ENCODE results near the gene NLK. TPM values are rescaled to one million over a fixed set of nuclear protein-coding genes. Genes with fewer than 3 reads are reported as not detected.

NLK gene
- polyA plus RNA-seq, 2 donors, result 3.1 to 4.4 TPM

GRCh38 chr17:28078341-28079229, 36.1 kb downstream of the NLK start:
- Histone ChIP-seq H3K4me1 (ENCODE audit: control insufficient read depth in 2 of 2, insufficient read depth in 2 of 2, low read length in 1 of 2) (no peaks in the 10 kb centered on the region), H3K36me3 (ENCODE audit: control insufficient read depth in 2 of 2, insufficient read depth in 2 of 2, low read length in 1 of 2) (no peaks in the 10 kb centered on the region), H3K4me3 (ENCODE audit: low read depth in 1 of 2, low read length in 2 of 2) (no peak overlapping the region), H3K9me3 (ENCODE audit: control insufficient read depth in 2 of 2, insufficient read depth in 1 of 2, low read depth in 1 of 2, low read length in 1 of 2) (no peaks in the 10 kb centered on the region), H3K27ac (ENCODE audit: low read depth in 2 of 2, low read length in 1 of 2) (no peak overlapping the region), H3K27me3 (ENCODE audit: control insufficient read depth in 1 of 2, insufficient read depth in 2 of 2, low read length in 2 of 2) (no peaks in the 10 kb centered on the region)
- WGBS, 2 donors, result 83 to 85% methylated on average over 3 of the region's 3 CpGs

GRCh38 chr17:28081467-28081866, 39.0 kb downstream of the NLK start:
- WGBS, 2 donors, result 73 to 88% methylated on average over 2 of the region's 2 CpGs
- H3K27ac ChIP-seq (ENCODE audit: low read depth in 2 of 2, low read length in 1 of 2), result no peak overlapping the region
- H3K36me3 ChIP-seq (ENCODE audit: control insufficient read depth in 2 of 2, insufficient read depth in 2 of 2, low read length in 1 of 2), result no peaks in the 10 kb centered on the region
- no peaks in the 10 kb centered on the region for H3K9me3 ChIP-seq (ENCODE audit: control insufficient read depth in 2 of 2, insufficient read depth in 1 of 2, low read depth in 1 of 2, low read length in 1 of 2)
- no peaks in the 10 kb centered on the region for H3K27me3 ChIP-seq (ENCODE audit: control insufficient read depth in 1 of 2, insufficient read depth in 2 of 2, low read length in 2 of 2)
- no peaks in the 10 kb centered on the region for H3K4me1 ChIP-seq (ENCODE audit: control insufficient read depth in 2 of 2, insufficient read depth in 2 of 2, low read length in 1 of 2)
- H3K4me3 ChIP-seq (ENCODE audit: low read depth in 1 of 2, low read length in 2 of 2), result no peak overlapping the region

- WGBS, 2 donors, result 93 to 94% methylated on average over 2 of the region's 2 CpGs
- no peaks in the 10 kb centered on the region for H3K9me3 ChIP-seq (ENCODE audit: control insufficient read depth in 2 of 2, insufficient read depth in 1 of 2, low read depth in 1 of 2, low read length in 1 of 2)
- no peaks in the 10 kb centered on the region for H3K27me3 ChIP-seq (ENCODE audit: control insufficient read depth in 1 of 2, insufficient read depth in 2 of 2, low read length in 2 of 2)
- H3K4me1 ChIP-seq (ENCODE audit: control insufficient read depth in 2 of 2, insufficient read depth in 2 of 2, low read length in 1 of 2), result no peaks in the 10 kb centered on the region
- no peaks in the 10 kb centered on the region for H3K36me3 ChIP-seq (ENCODE audit: control insufficient read depth in 2 of 2, insufficient read depth in 2 of 2, low read length in 1 of 2)
- H3K27ac ChIP-seq (ENCODE audit: low read depth in 2 of 2, low read length in 1 of 2), result no peak overlapping the region
- no peak overlapping the region for H3K4me3 ChIP-seq (ENCODE audit: low read depth in 1 of 2, low read length in 2 of 2)
Observed at GRCh38 chr17:28085766-28086165, 43.3 kb downstream of the NLK start.

GRCh38 chr17:28086519-28086918, 44.0 kb downstream of the NLK start:
- Histone ChIP-seq H3K36me3 (ENCODE audit: control insufficient read depth in 2 of 2, insufficient read depth in 2 of 2, low read length in 1 of 2) (no peaks in the 10 kb centered on the region), H3K4me1 (ENCODE audit: control insufficient read depth in 2 of 2, insufficient read depth in 2 of 2, low read length in 1 of 2) (no peaks in the 10 kb centered on the region), H3K9me3 (ENCODE audit: control insufficient read depth in 2 of 2, insufficient read depth in 1 of 2, low read depth in 1 of 2, low read length in 1 of 2) (no peaks in the 10 kb centered on the region), H3K27ac (ENCODE audit: low read depth in 2 of 2, low read length in 1 of 2) (no peak overlapping the region), H3K4me3 (ENCODE audit: low read depth in 1 of 2, low read length in 2 of 2) (no peak overlapping the region), H3K27me3 (ENCODE audit: control insufficient read depth in 1 of 2, insufficient read depth in 2 of 2, low read length in 2 of 2) (no peaks in the 10 kb centered on the region)
- WGBS, 2 donors, result 86 to 87% methylated on average over 4 of the region's 4 CpGs

GRCh38 chr17:28087743-28088142, 45.3 kb downstream of the NLK start:
- Histone ChIP-seq H3K4me1 (ENCODE audit: control insufficient read depth in 2 of 2, insufficient read depth in 2 of 2, low read length in 1 of 2) (no peaks in the 10 kb centered on the region), H3K4me3 (ENCODE audit: low read depth in 1 of 2, low read length in 2 of 2) (no peak overlapping the region), H3K27me3 (ENCODE audit: control insufficient read depth in 1 of 2, insufficient read depth in 2 of 2, low read length in 2 of 2) (no peaks in the 10 kb centered on the region), H3K36me3 (ENCODE audit: control insufficient read depth in 2 of 2, insufficient read depth in 2 of 2, low read length in 1 of 2) (no peaks in the 10 kb centered on the region), H3K9me3 (ENCODE audit: control insufficient read depth in 2 of 2, insufficient read depth in 1 of 2, low read depth in 1 of 2, low read length in 1 of 2) (no peaks in the 10 kb centered on the region), H3K27ac (ENCODE audit: low read depth in 2 of 2, low read length in 1 of 2) (no peak overlapping the region)

- Histone ChIP-seq H3K4me1 (ENCODE audit: control insufficient read depth in 2 of 2, insufficient read depth in 2 of 2, low read length in 1 of 2) (no peaks in the 10 kb centered on the region), H3K4me3 (ENCODE audit: low read depth in 1 of 2, low read length in 2 of 2) (no peak overlapping the region), H3K36me3 (ENCODE audit: control insufficient read depth in 2 of 2, insufficient read depth in 2 of 2, low read length in 1 of 2) (no peaks in the 10 kb centered on the region), H3K27ac (ENCODE audit: low read depth in 2 of 2, low read length in 1 of 2) (no peak overlapping the region), H3K27me3 (ENCODE audit: control insufficient read depth in 1 of 2, insufficient read depth in 2 of 2, low read length in 2 of 2) (no peaks in the 10 kb centered on the region), H3K9me3 (ENCODE audit: control insufficient read depth in 2 of 2, insufficient read depth in 1 of 2, low read depth in 1 of 2, low read length in 1 of 2) (no peaks in the 10 kb centered on the region)
- 95 to 96% methylated on average over 4 of the region's 4 CpGs for WGBS, 2 donors
Observed at GRCh38 chr17:28090551-28090950, 48.1 kb downstream of the NLK start.

GRCh38 chr17:28092088-28092487, 49.6 kb downstream of the NLK start:
- Histone ChIP-seq H3K27me3 (ENCODE audit: control insufficient read depth in 1 of 2, insufficient read depth in 2 of 2, low read length in 2 of 2) (no peaks in the 10 kb centered on the region), H3K36me3 (ENCODE audit: control insufficient read depth in 2 of 2, insufficient read depth in 2 of 2, low read length in 1 of 2) (no peaks in the 10 kb centered on the region), H3K9me3 (ENCODE audit: control insufficient read depth in 2 of 2, insufficient read depth in 1 of 2, low read depth in 1 of 2, low read length in 1 of 2) (no peaks in the 10 kb centered on the region), H3K4me3 (ENCODE audit: low read depth in 1 of 2, low read length in 2 of 2) (no peak overlapping the region), H3K27ac (ENCODE audit: low read depth in 2 of 2, low read length in 1 of 2) (no peak overlapping the region), H3K4me1 (ENCODE audit: control insufficient read depth in 2 of 2, insufficient read depth in 2 of 2, low read length in 1 of 2) (no peaks in the 10 kb centered on the region)
- WGBS, 2 donors, result 86 to 91% methylated on average over 1 of the region's 1 CpG

GRCh38 chr17:28093999-28094716, 51.7 kb downstream of the NLK start:
- Histone ChIP-seq H3K27ac (ENCODE audit: low read depth in 2 of 2, low read length in 1 of 2) (no peak overlapping the region), H3K4me3 (ENCODE audit: low read depth in 1 of 2, low read length in 2 of 2) (no peak overlapping the region), H3K36me3 (ENCODE audit: control insufficient read depth in 2 of 2, insufficient read depth in 2 of 2, low read length in 1 of 2) (no peaks in the 10 kb centered on the region), H3K9me3 (ENCODE audit: control insufficient read depth in 2 of 2, insufficient read depth in 1 of 2, low read depth in 1 of 2, low read length in 1 of 2) (no peaks in the 10 kb centered on the region), H3K27me3 (ENCODE audit: control insufficient read depth in 1 of 2, insufficient read depth in 2 of 2, low read length in 2 of 2) (no peaks in the 10 kb centered on the region), H3K4me1 (ENCODE audit: control insufficient read depth in 2 of 2, insufficient read depth in 2 of 2, low read length in 1 of 2) (no peaks in the 10 kb centered on the region)
- WGBS, 2 donors, result 77 to 78% methylated on average over 4 of the region's 4 CpGs

- 74 to 86% methylated on average over 1 of the region's 1 CpG for WGBS, 2 donors
- no peaks in the 10 kb centered on the region for H3K9me3 ChIP-seq (ENCODE audit: control insufficient read depth in 2 of 2, insufficient read depth in 1 of 2, low read depth in 1 of 2, low read length in 1 of 2)
- H3K36me3 ChIP-seq (ENCODE audit: control insufficient read depth in 2 of 2, insufficient read depth in 2 of 2, low read length in 1 of 2), result no peaks in the 10 kb centered on the region
- H3K27me3 ChIP-seq (ENCODE audit: control insufficient read depth in 1 of 2, insufficient read depth in 2 of 2, low read length in 2 of 2), result no peaks in the 10 kb centered on the region
- H3K4me1 ChIP-seq (ENCODE audit: control insufficient read depth in 2 of 2, insufficient read depth in 2 of 2, low read length in 1 of 2), result no peaks in the 10 kb centered on the region
- H3K4me3 ChIP-seq (ENCODE audit: low read depth in 1 of 2, low read length in 2 of 2), result no peak overlapping the region
- H3K27ac ChIP-seq (ENCODE audit: low read depth in 2 of 2, low read length in 1 of 2), result no peak overlapping the region
Observed at GRCh38 chr17:28096756-28097155, 54.3 kb downstream of the NLK start.
